ENCODE measurements around the gene CHN1. TPM values are rescaled to one million over a fixed set of nuclear protein-coding genes. Genes with fewer than 3 reads are reported as not detected.

CHN1 gene
- polyA plus RNA-seq, 1 of the 3 experiments (the other 2 are of a cell fraction) = 31.6 TPM

DNA sequence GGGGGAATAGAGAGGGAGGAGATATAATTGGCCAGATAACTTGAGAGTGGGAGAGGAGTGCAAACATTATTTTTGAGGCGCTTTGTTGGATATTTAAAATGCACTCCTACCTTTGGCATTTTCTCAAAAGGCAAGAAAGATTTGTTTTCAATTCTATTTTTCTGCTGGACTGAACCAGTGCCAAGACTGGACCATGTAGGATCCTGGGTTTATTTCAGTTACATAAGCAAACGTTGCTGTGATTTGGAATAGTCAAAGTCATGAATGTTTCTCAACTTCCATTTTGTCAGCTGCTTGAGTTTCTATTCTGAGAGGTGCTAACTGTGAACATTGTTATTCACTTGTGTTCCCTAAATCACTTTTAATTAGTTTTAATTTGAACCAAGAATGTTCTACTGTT is 232.0 kb downstream of the CHN1 start:
- POLR2A ChIA-PET = interaction anchor here (1.0 kb wide), 1 partner anchor 232 kb away, joined by 4 read pairs; no protein-coding TSS in a partner anchor
- CTCF ChIA-PET = interaction anchor here (1.0 to 13.9 kb wide), 14 partner anchors 8 to 259 kb away, joined by 3 to 316 read pairs (median 20); partner anchors contain the start of gene CHN1

DNA sequence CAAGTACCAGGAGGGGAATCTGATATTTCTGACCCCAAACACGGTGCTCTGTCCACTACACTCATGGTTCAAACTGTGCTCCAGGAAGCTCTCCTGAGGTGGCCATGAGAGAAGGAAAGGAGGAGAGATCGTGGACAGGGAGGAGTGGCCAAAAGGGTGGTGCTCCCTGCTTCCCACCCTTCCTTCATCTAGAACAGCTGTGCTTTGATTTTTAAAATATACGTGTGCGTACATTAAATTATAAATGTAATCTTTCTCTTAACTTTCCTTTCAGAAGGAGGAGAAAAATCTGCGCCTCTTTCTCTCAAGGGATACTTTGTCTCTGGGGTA is 232.7 kb downstream of the CHN1 start:
- CTCF ChIA-PET = interaction anchor here (0.6 to 13.9 kb wide), 50 partner anchors 9 to 1230 kb away, joined by 3 to 316 read pairs (median 5); partner anchors contain the start of genes CHN1 and LNPK
- WGBS (ENCODE audit: low lambda C conversion rate) = 84% methylated on average over 5 of the region's 5 CpGs
- H3K9me3 ChIP-seq = no peaks in the 10 kb centered on the region
- H3K79me2 ChIP-seq (ENCODE audit: insufficient read depth) = no peaks in the 10 kb centered on the region
- peaks cover 0 to 26% of the 10 kb centered on the region in 2 experiments; a peak in 2 of 4 replicates for H3K4me1 ChIP-seq (ENCODE audit: control insufficient read depth in 1 of 2, insufficient read depth in 2 of 2, low read depth in 1 of 2, low read length in 1 of 2)
- H3K4me2 ChIP-seq = no peak overlapping the region
- DNase-seq = no peak
- no peaks in the 10 kb centered on the region for H3F3A ChIP-seq (replicated peaks; ENCODE audit: insufficient read depth)
- peak overlapping the region; percentile 36 to 80; a peak in 2 of 4 replicates for H3K27ac ChIP-seq (ENCODE audit: low read depth in 2 of 2, low read length in 1 of 2)
- H4K20me1 ChIP-seq (ENCODE audit: insufficient read depth) = no peaks in the 10 kb centered on the region
- H2AFZ ChIP-seq (ENCODE audit: low read depth) = peak overlapping the region; percentile 89; the same call in 1 of the 2 replicates
- H3K9me2 ChIP-seq = no peaks in the 10 kb centered on the region
- no peak overlapping the region for H3K4me3 ChIP-seq (ENCODE audit: low read depth in 2 of 2, low read length in 1 of 2)
- no peak overlapping the region for H3K9ac ChIP-seq
- H3K36me3 ChIP-seq (replicated peaks in 1 of 2; ENCODE audit: control insufficient read depth in 1 of 2, insufficient read depth in 2 of 2, low read length in 1 of 2) = no peaks in the 10 kb centered on the region
- TF ChIP-seq SMC3 (IDR thresholded peaks at IDR 0.05; ENCODE audit: low read depth, low read length) = no peak
- TF ChIP-seq YY1 (IDR thresholded peaks at IDR 0.05; ENCODE audit: low read depth) = no peak
- TF ChIP-seq GABPA (IDR thresholded peaks at IDR 0.05; ENCODE audit: low read depth) = no peak
- no peak for TF ChIP-seq IRF3 (IDR thresholded peaks at IDR 0.05; ENCODE audit: low read depth, low read length)
- TF ChIP-seq SIN3A (IDR thresholded peaks at IDR 0.05; ENCODE audit: borderline replicate concordance, low read depth, low read length) = no peak
- no peak for TF ChIP-seq MXI1 (IDR thresholded peaks at IDR 0.05; ENCODE audit: low read depth, low read length)
- TF ChIP-seq RCOR1 (IDR thresholded peaks at IDR 0.05; ENCODE audit: low read length) = no peak
- no peak for TF ChIP-seq MAX (IDR thresholded peaks at IDR 0.05; ENCODE audit: low read depth)
- TF ChIP-seq, protein P1, sequence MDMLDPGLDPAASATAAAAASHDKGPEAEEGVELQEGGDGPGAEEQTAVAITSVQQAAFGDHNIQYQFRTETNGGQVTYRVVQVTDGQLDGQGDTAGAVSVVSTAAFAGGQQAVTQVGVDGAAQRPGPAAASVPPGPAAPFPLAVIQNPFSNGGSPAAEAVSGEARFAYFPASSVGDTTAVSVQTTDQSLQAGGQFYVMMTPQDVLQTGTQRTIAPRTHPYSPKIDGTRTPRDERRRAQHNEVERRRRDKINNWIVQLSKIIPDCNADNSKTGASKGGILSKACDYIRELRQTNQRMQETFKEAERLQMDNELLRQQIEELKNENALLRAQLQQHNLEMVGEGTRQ (IDR thresholded peaks at IDR 0.05; ENCODE audit: borderline replicate concordance, low read depth, low read length) = no peak
- H3K27me3 ChIP-seq (ENCODE audit: insufficient read depth) = no peaks in the 10 kb centered on the region
- POLR2A ChIA-PET = interaction anchor here (1.4 to 2.2 kb wide), 2 partner anchors 74 to 233 kb away, joined by 4 to 14 read pairs; partner anchors contain the start of gene CHN1

More for the DNA sequence above, 232.0 kb downstream of the CHN1 start:
- H4K20me1 ChIP-seq (ENCODE audit: insufficient read depth) = no peaks in the 10 kb centered on the region
- DNase-seq = no peak
- H3K36me3 ChIP-seq (replicated peaks in 1 of 2; ENCODE audit: control insufficient read depth in 1 of 2, insufficient read depth in 2 of 2, low read length in 1 of 2) = no peaks in the 10 kb centered on the region
- H3K27ac ChIP-seq (ENCODE audit: low read depth in 2 of 2, low read length in 1 of 2) = no peak overlapping the region
- no peaks in the 10 kb centered on the region for H3K27me3 ChIP-seq (ENCODE audit: insufficient read depth)
- no peaks in the 10 kb centered on the region for H3K79me2 ChIP-seq (ENCODE audit: insufficient read depth)
- no peak overlapping the region for H3K4me3 ChIP-seq (ENCODE audit: low read depth in 2 of 2, low read length in 1 of 2)
- H3F3A ChIP-seq (replicated peaks; ENCODE audit: insufficient read depth) = no peaks in the 10 kb centered on the region
- H3K4me1 ChIP-seq (ENCODE audit: control insufficient read depth in 1 of 2, insufficient read depth in 2 of 2, low read depth in 1 of 2, low read length in 1 of 2) = peaks cover 6 to 34% of the 10 kb centered on the region in 2 experiments; a peak in 3 of 4 replicates
- H2AFZ ChIP-seq (ENCODE audit: low read depth) = no peak overlapping the region
- H3K9me3 ChIP-seq = no peaks in the 10 kb centered on the region
- TF ChIP-seq MAX (IDR thresholded peaks at IDR 0.05; ENCODE audit: low read depth) = no peak
- TF ChIP-seq GABPA (IDR thresholded peaks at IDR 0.05; ENCODE audit: low read depth) = no peak
- TF ChIP-seq GATA2 (CRISPR knock-in tag; IDR thresholded peaks at IDR 0.05) = no peak
- no peak for TF ChIP-seq MEF2A (IDR thresholded peaks at IDR 0.05; ENCODE audit: borderline replicate concordance, low read depth)
- no peak for TF ChIP-seq MXI1 (IDR thresholded peaks at IDR 0.05; ENCODE audit: low read depth, low read length)
- no peak for TF ChIP-seq ELF1 (IDR thresholded peaks at IDR 0.05)
- 77% methylated on average over 2 of the region's 2 CpGs for WGBS (ENCODE audit: low lambda C conversion rate)
- no peak overlapping the region for H3K4me2 ChIP-seq
- no peaks in the 10 kb centered on the region for H3K9me2 ChIP-seq
- H3K9ac ChIP-seq = no peak overlapping the region
